Pancreas (tissue), 10 donors: ENCODE measurements around the gene AZU1. TPM values are rescaled to one million over a fixed set of nuclear protein-coding genes. Genes with fewer than 3 reads are reported as not detected.
"Not testable (repeated sequence)": the region's sequence is repeated elsewhere in the genome, so short reads cannot be mapped to it uniquely, and the experiment has no call there.

Experiments
- ATAC-seq, 4 donors: fragments of 200-7000 bp; cut with Tn5 transposase; one replicate each; pipeline versions ENCODE4 v1.8.0 to v1.9.1; 2020; ENCODE audit warnings: mild to moderate bottlenecking in 4 of 4, moderate library complexity in 4 of 4
- DNase-seq, 6 donors: peaks; one replicate each; pipeline ENCODE4 v3.0.0-alpha.2; 2020
- FAIRE-seq: peaks from 2 replicates; lab custom pipeline; 2012; peaks lifted over from hg19 to GRCh38; lab: Jason Lieb, UNC
- H3K27ac ChIP-seq, 4 donors: fragments of 200-600 bp; sonication (generic); 1 replicate in 3 of 4; 2 replicates in 1 of 4; pipeline versions ENCODE4 v1.5.0 to v1.8.0; 2020
- H3K27me3 ChIP-seq, 4 donors: fragments of 200-600 bp; one replicate each; pipeline ENCODE4 v1.8.0; 2021
- H3K36me3 ChIP-seq, 3 donors: fragments of 200-600 bp; sonication (generic) in 1 of 3; one replicate each; pipeline versions ENCODE4 v1.5.0 to v1.8.0; 2020 to 2021
- H3K4me1 ChIP-seq, 3 donors: fragments of 200-600 bp; one replicate each; pipeline ENCODE4 v1.8.0; 2021
- H3K4me3 ChIP-seq, 4 donors: fragments of 200-600 bp; sonication (generic) in 2 of 4; one replicate each; pipeline versions ENCODE4 v1.5.0 to v1.8.0; 2020 to 2021
- H3K9me3 ChIP-seq, 4 donors: fragments of 200-600 bp; one replicate each; pipeline ENCODE4 v1.8.0; 2021
- CTCF ChIP-seq, 4 donors: fragments of 200-600 bp; sonication (generic) in 3 of 4; IDR thresholded peaks; one replicate each; pipeline versions ENCODE4 v1.5.0 to v1.8.0; 2021; ENCODE audit warnings: antibody characterized with exemption in 4 of 4
- WGBS, 2 donors: extraction: QIAGEN DNeasy Blood & Tissue Kit; methylation state at CpG; one replicate each; pipeline ENCODE4 v1.1.7; 2013; 5-methylcytosine and 5-hydroxymethylcytosine counted together
- intact Hi-C, 3 donors: fragments of 100-400 bp; cut with DNase I; formaldehyde crosslinking; loops; one replicate each; pipeline versions ENCODE4 v1.11.1 to v1.14.2; 2022
- microRNA-seq, 2 donors: library from miRNA; unstranded; fragments of <30 nt; microRNA quantifications; one replicate each; pipeline versions ENCODE4 to v1.1.0, GENCODE V29; 2019 to 2020
- polyA plus RNA-seq, 2 donors: library from polyadenylated mRNA; stranded (reverse); fragments of 200-250 nt; gene quantifications; one replicate each; pipeline ENCODE4 v1.2.3, GENCODE V29; 2013
- total RNA-seq, 6 donors: library from RNA; stranded (reverse); fragmentation: NEBNext Ultra II Directional in 4 of 6; extraction: Animal tissue kit (Norgen Biotek cat#: 25700) in 4 of 6; gene quantifications; one replicate each; pipeline versions ENCODE4 v1.2.1 to v1.2.4, GENCODE V29; 2021 to 2023
- donor health status: healthy with polysubstance abuse.
- donor health status: DM: no; HTN: no; CAD: no; lungs with moderate emphysema.
- donor health status: DM: no; HTN: no; CAD: no.
- donor health status: control.
- donor health status: control.
- donor health status: Bipolar disorder and iron deficiency.
- donor health status: DM: yes; HTN: yes; CAD: no.
- donor health status: DM: no; HTN: no; CAD: no.
- donor health status: DM: no; HTN: no; CAD: no.
- donor health status: DM: yes; HTN: yes; CAD: no.

Gene AZU1
- total and polyA plus RNA-seq, 8 donors, result 0.35 TPM; not detected in 7

- H3K36me3 ChIP-seq, result peaks cover 0 to 43% (median 6%) of the 10 kb centered on the region in 3 donors
- H3K27ac ChIP-seq, result no peak overlapping the region
- H3K4me1 ChIP-seq, result no peaks in the 10 kb centered on the region
- no peak overlapping the region for H3K4me3 ChIP-seq
- intact Hi-C loops, result no loop called here
- FAIRE-seq (no peak), ATAC-seq (no peak), DNase-seq (peak in 1 of 6 donors; percentile 68)
- WGBS, 2 donors, result 93 to 96% methylated on average over 29 of the region's 29 CpGs
- no peaks in the 10 kb centered on the region for H3K27me3 ChIP-seq
- H3K9me3 ChIP-seq, result no peaks in the 10 kb centered on the region
- no peak for TF ChIP-seq CTCF (IDR thresholded peaks at IDR 0.05)
These were observed 49.2 kb downstream of the AZU1 start for GRCh38 chr19:876780-877314.

GRCh38 chr19:877992-878660, 50.5 kb downstream of the AZU1 start:
- H3K27me3 ChIP-seq, H3K4me1 ChIP-seq, FAIRE-seq, intact Hi-C loops, H3K27ac ChIP-seq, H3K9me3 ChIP-seq, H3K4me3 ChIP-seq, ATAC-seq: not testable (repeated sequence)
- H3K36me3 ChIP-seq, result peaks cover 0 to 45% (median 12%) of the 10 kb centered on the region in 3 donors
- 89% methylated on average over 21 to 23 of the region's 23 CpGs for WGBS, 2 donors
- peak in 1 of 6 donors; percentile 81 for DNase-seq

GRCh38 chr19:878751-879561, 51.3 kb downstream of the AZU1 start:
- H3K27ac ChIP-seq, H3K4me1 ChIP-seq, H3K4me3 ChIP-seq, ATAC-seq, H3K9me3 ChIP-seq, FAIRE-seq, intact Hi-C loops, H3K27me3 ChIP-seq: not testable (repeated sequence)
- H3K36me3 ChIP-seq, result peaks cover 0 to 49% (median 12%) of the 10 kb centered on the region in 3 donors
- WGBS, 2 donors, result 89 to 91% methylated on average over 22 to 24 of the region's 24 CpGs
- peak in 1 of 6 donors; percentile 87 for DNase-seq

- Histone ChIP-seq H3K4me3 (no peak overlapping the region), H3K9me3 (no peaks in the 10 kb centered on the region), H3K27me3 (no peaks in the 10 kb centered on the region), H3K36me3 (peaks cover 0 to 46% (median 12%) of the 10 kb centered on the region in 3 donors), H3K27ac (no peak overlapping the region), H3K4me1 (no peaks in the 10 kb centered on the region)
- DNase-seq, result peak in 1 of 6 donors; percentile 86
- no peak for ATAC-seq
- intact Hi-C loops, result no loop called here
- no peak for TF ChIP-seq CTCF (IDR thresholded peaks at IDR 0.05)
- FAIRE-seq, result no peak
- WGBS, 2 donors, result 87 to 90% methylated on average over 34 to 37 of the region's 37 CpGs
These were observed 52.2 kb downstream of the AZU1 start for GRCh38 chr19:879711-880438.

Small RNA genes within 50 kb of the gene (microRNA-seq; reads per million reads assigned to microRNA genes)
- gene MIR3187 (0.39 to 1.8 reads per million in 2 donors), gene MIR4745 (0 reads per million in 2 donors)

Other genes with a start within 250 kb of the AZU1 start
- under 1 TPM; 0.12 to 0.46 (median 0.18) TPM for gene HCN2, start 238.0 kb upstream of the AZU1 start, total RNA-seq
- gene HCN2, start 238.0 kb upstream of the AZU1 start, polyA plus RNA-seq, result under 1 TPM; 0.27 to 0.82 TPM
- gene POLRMT, start 194.3 kb upstream of the AZU1 start, total RNA-seq, result 10 to 100 TPM; 19.3 to 34.7 (median 24.7) TPM
- 100 to 1,000 TPM in 1 of 2 donors, 10 to 100 TPM in 1; 95.3 to 101 TPM for gene POLRMT, start 194.3 kb upstream of the AZU1 start, polyA plus RNA-seq
- gene FGF22, start 188.0 kb upstream of the AZU1 start, total RNA-seq, result under 1 TPM in 4 of 6 donors, not detected in 2; 0.12 to 0.25 (median 0.23) TPM
- under 1 TPM; 0.45 to 0.53 TPM for gene FGF22, start 188.0 kb upstream of the AZU1 start, polyA plus RNA-seq
- 10 to 100 TPM; 11.9 to 21.5 (median 16.5) TPM for gene RNF126, start 164.6 kb upstream of the AZU1 start, total RNA-seq
- 10 to 100 TPM; 31.7 to 33.7 TPM for gene RNF126, start 164.6 kb upstream of the AZU1 start, polyA plus RNA-seq
- gene FSTL3, start 151.4 kb upstream of the AZU1 start, total RNA-seq, result 100 to 1,000 TPM in 1 of 6 donors, 10 to 100 TPM in 3, 1 to 10 TPM in 2; 6.6 to 148 (median 18.4) TPM
- gene FSTL3, start 151.4 kb upstream of the AZU1 start, polyA plus RNA-seq, result 100 to 1,000 TPM in 1 of 2 donors, 10 to 100 TPM in 1; 24.1 to 119 TPM
- not detected for gene PRSS57, start 132.4 kb upstream of the AZU1 start, total RNA-seq
- gene PRSS57, start 132.4 kb upstream of the AZU1 start, polyA plus RNA-seq, result not detected
- 10 to 100 TPM in 1 of 6 donors, 1 to 10 TPM in 5; 3.5 to 12.6 (median 5.1) TPM for gene PALM, start 118.9 kb upstream of the AZU1 start, total RNA-seq
- 10 to 100 TPM in 1 of 2 donors, 1 to 10 TPM in 1; 9.2 to 10.1 TPM for gene PALM, start 118.9 kb upstream of the AZU1 start, polyA plus RNA-seq
- 1 to 10 TPM in 5 of 6 donors, under 1 TPM in 1; 0.63 to 2.6 (median 1.3) TPM for gene MISP, start 76.7 kb upstream of the AZU1 start, total RNA-seq
- 1 to 10 TPM; 1.3 to 7.5 TPM for gene MISP, start 76.7 kb upstream of the AZU1 start, polyA plus RNA-seq
- gene PTBP1, start 30.4 kb upstream of the AZU1 start, total RNA-seq, result 100 to 1,000 TPM in 5 of 6 donors, 10 to 100 TPM in 1; 83.3 to 160 (median 130) TPM
- 100 to 1,000 TPM in 1 of 2 donors, 10 to 100 TPM in 1; 90.7 to 104 TPM for gene PTBP1, start 30.4 kb upstream of the AZU1 start, polyA plus RNA-seq
- gene PLPPR3, start 5.9 kb upstream of the AZU1 start, total RNA-seq, result under 1 TPM in 1 of 6 donors, not detected in 5; 0.38 TPM
- under 1 TPM in 1 of 2 donors, not detected in 1; 0.05 TPM for gene PLPPR3, start 5.9 kb upstream of the AZU1 start, polyA plus RNA-seq
- under 1 TPM in 1 of 6 donors, not detected in 5; 0.24 TPM for gene PRTN3, start 13.2 kb downstream of the AZU1 start, total RNA-seq
- gene PRTN3, start 13.2 kb downstream of the AZU1 start, polyA plus RNA-seq, result under 1 TPM in 1 of 2 donors, not detected in 1; 0.14 TPM
- under 1 TPM in 2 of 6 donors, not detected in 4; 0.16 to 0.35 TPM for gene ELANE, start 24.5 kb downstream of the AZU1 start, total RNA-seq
- gene ELANE, start 24.5 kb downstream of the AZU1 start, polyA plus RNA-seq, result under 1 TPM; 0.19 to 0.57 TPM
- gene CFD, start 31.8 kb downstream of the AZU1 start, total RNA-seq, result 10 to 100 TPM in 2 of 6 donors, 1 to 10 TPM in 4; 2.5 to 48.8 (median 7.3) TPM
- 10 to 100 TPM; 27.8 to 48.1 TPM for gene CFD, start 31.8 kb downstream of the AZU1 start, polyA plus RNA-seq
- gene MED16, start 65.3 kb downstream of the AZU1 start, total RNA-seq, result 10 to 100 TPM; 23.0 to 46.5 (median 33.5) TPM
- gene MED16, start 65.3 kb downstream of the AZU1 start, polyA plus RNA-seq, result 100 to 1,000 TPM; 139 to 147 TPM
- not detected for gene RNU6-9, start 65.6 kb downstream of the AZU1 start, total RNA-seq
- not detected for gene RNU6-9, start 65.6 kb downstream of the AZU1 start, polyA plus RNA-seq
- gene R3HDM4, start 85.4 kb downstream of the AZU1 start, total RNA-seq, result 10 to 100 TPM; 21.6 to 36.7 (median 29.2) TPM
- 10 to 100 TPM; 56.0 to 57.2 TPM for gene R3HDM4, start 85.4 kb downstream of the AZU1 start, polyA plus RNA-seq
- 1 to 10 TPM in 1 of 6 donors, under 1 TPM in 4, not detected in 1; 0.16 to 1.0 (median 0.25) TPM for gene KISS1R, start 89.5 kb downstream of the AZU1 start, total RNA-seq
- under 1 TPM in 1 of 2 donors, not detected in 1; 0.80 TPM for gene KISS1R, start 89.5 kb downstream of the AZU1 start, polyA plus RNA-seq
- 1 to 10 TPM; 6.5 to 8.5 (median 7.3) TPM for gene ARID3A, start 98.2 kb downstream of the AZU1 start, total RNA-seq
- gene ARID3A, start 98.2 kb downstream of the AZU1 start, polyA plus RNA-seq, result 1 to 10 TPM; 4.6 to 5.2 TPM
- gene WDR18, start 156.5 kb downstream of the AZU1 start, total RNA-seq, result 10 to 100 TPM; 12.3 to 26.2 (median 19.0) TPM
- 10 to 100 TPM; 75.1 to 84.8 TPM for gene WDR18, start 156.5 kb downstream of the AZU1 start, polyA plus RNA-seq
- not detected for gene GRIN3B, start 172.6 kb downstream of the AZU1 start, total RNA-seq
- gene GRIN3B, start 172.6 kb downstream of the AZU1 start, polyA plus RNA-seq, result under 1 TPM; 0.08 to 0.09 TPM
- gene TMEM259, start 193.3 kb downstream of the AZU1 start, total RNA-seq, result 10 to 100 TPM; 65.9 to 99.1 (median 83.7) TPM
- 100 to 1,000 TPM; 385 to 448 TPM for gene TMEM259, start 193.3 kb downstream of the AZU1 start, polyA plus RNA-seq
- gene RNU6-2, start 193.7 kb downstream of the AZU1 start, total RNA-seq, result not detected
- not detected for gene RNU6-2, start 193.7 kb downstream of the AZU1 start, polyA plus RNA-seq
- gene CNN2, start 198.8 kb downstream of the AZU1 start, total RNA-seq, result 10 to 100 TPM; 46.4 to 73.8 (median 56.2) TPM
- 10 to 100 TPM; 20.4 to 40.9 TPM for gene CNN2, start 198.8 kb downstream of the AZU1 start, polyA plus RNA-seq
- 10 to 100 TPM in 4 of 6 donors, 1 to 10 TPM in 2; 6.9 to 27.0 (median 16.0) TPM for gene ABCA7, start 212.3 kb downstream of the AZU1 start, total RNA-seq
- 100 to 1,000 TPM in 1 of 2 donors, 10 to 100 TPM in 1; 60.9 to 131 TPM for gene ABCA7, start 212.3 kb downstream of the AZU1 start, polyA plus RNA-seq
- 10 to 100 TPM in 3 of 6 donors, 1 to 10 TPM in 3; 5.1 to 15.8 (median 8.4) TPM for gene ARHGAP45, start 239.3 kb downstream of the AZU1 start, total RNA-seq
- 10 to 100 TPM; 11.6 to 21.6 TPM for gene ARHGAP45, start 239.3 kb downstream of the AZU1 start, polyA plus RNA-seq